Gastroesophageal sphincter (tissue), 3 donors: ENCODE measurements around the gene SLC2A2.

Source experiments
- EP300 ChIP-seq: sonication (generic); formaldehyde crosslinking; IDR thresholded peaks from one replicate; pipeline ENCODE4 v1.6.1; 2017; ENCODE audit warnings: antibody characterized with exemption, mild to moderate bottlenecking
- POLR2A ChIP-seq, 2 donors: fragments of 450-650 bp; IDR thresholded peaks; one replicate each; pipeline ENCODE4 v1.6.1; 2017; ENCODE audit warnings: antibody characterized with exemption in 2 of 2, mild to moderate bottlenecking in 2 of 2, moderate library complexity in 1 of 2
- TF ChIP-seq, protein P1 (sequence below), 4 experiments: fragments of 200-600 bp in 2 of 4; fragments of 450-650 bp in 2 of 4; sonication (generic) in 1 of 4; IDR thresholded peaks; one replicate each; pipeline ENCODE4 v1.5.1; 2017 to 2019; ENCODE audit warnings: antibody characterized with exemption in 4 of 4, mild to moderate bottlenecking in 2 of 4, moderate library complexity in 2 of 4

GRCh38 chr3:170961616-170962400 lies 64.7 kb downstream of the SLC2A2 start:
- TF ChIP-seq, protein P1, sequence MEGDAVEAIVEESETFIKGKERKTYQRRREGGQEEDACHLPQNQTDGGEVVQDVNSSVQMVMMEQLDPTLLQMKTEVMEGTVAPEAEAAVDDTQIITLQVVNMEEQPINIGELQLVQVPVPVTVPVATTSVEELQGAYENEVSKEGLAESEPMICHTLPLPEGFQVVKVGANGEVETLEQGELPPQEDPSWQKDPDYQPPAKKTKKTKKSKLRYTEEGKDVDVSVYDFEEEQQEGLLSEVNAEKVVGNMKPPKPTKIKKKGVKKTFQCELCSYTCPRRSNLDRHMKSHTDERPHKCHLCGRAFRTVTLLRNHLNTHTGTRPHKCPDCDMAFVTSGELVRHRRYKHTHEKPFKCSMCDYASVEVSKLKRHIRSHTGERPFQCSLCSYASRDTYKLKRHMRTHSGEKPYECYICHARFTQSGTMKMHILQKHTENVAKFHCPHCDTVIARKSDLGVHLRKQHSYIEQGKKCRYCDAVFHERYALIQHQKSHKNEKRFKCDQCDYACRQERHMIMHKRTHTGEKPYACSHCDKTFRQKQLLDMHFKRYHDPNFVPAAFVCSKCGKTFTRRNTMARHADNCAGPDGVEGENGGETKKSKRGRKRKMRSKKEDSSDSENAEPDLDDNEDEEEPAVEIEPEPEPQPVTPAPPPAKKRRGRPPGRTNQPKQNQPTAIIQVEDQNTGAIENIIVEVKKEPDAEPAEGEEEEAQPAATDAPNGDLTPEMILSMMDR (IDR thresholded peaks at IDR 0.05): peak; percentile 31 to 68 (median 64)
- TF ChIP-seq EP300 (no peak), POLR2A (IDR thresholded peaks at IDR 0.05) (no peak)
